Stimulated activated CD4-positive, alpha-beta T cell treated with anti-CD3 and anti-CD28 coated beads, Interleukin-4, amount 100 ng/mL, for 48 hours (primary cell): ENCODE data around the gene TOM1L2.
A peak's percentile ranks its signal among the peaks of the same experiment; 100 is the strongest.

Source experiments
- DNase-seq, 2 donors: peaks; one replicate each; pipeline ENCODE4 v3.0.0-alpha.2; 2020; ENCODE audit warnings: low read depth in 2 of 2

Gene TOM1L2

GRCh38 chr17:17994271-17995069 is 22.3 kb upstream of the TOM1L2 start:
- DNase-seq: peak; percentile 4 to 9

DNA sequence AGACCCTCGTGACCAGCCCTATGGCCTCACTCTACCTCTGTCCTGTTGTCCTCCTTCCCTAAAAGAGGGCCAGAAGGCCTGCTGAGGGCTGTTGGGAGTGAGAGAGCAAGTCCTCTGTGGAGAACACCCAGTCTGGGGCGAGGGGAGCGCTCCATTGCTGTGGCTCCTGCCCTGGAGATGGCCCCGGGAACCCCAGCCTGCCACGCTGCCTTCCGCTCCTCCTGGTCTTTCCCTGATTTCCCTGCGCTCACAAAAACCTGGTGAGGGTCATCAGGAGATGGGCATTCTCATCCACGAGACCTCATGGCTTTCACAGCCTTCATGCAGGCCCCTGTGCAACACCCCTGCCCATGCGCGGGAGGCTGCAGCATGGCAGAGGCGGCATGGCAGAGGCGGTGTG is 21.7 kb upstream of the TOM1L2 start:
- DNase-seq: no peak

DNA sequence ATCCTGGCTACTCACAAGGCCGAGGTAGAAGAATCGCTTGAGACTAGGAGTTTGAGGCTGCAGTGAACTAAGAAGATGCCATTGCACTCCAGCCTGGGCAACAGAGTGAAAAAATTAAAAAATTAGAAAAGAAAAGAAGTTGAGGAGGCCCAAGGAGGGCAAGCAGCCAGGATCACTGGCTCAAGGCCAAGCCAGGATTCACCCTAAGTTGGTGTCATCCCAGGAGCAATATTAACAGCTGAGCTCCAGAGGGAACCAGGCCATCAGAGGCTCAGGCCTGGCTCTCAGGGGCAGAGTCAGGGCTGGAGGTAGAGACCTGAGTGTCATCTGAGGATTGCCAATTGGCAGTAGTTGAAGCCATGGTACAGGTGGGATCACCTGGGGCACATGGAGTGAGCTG is 21.2 kb upstream of the TOM1L2 start:
- DNase-seq: no peak

DNA sequence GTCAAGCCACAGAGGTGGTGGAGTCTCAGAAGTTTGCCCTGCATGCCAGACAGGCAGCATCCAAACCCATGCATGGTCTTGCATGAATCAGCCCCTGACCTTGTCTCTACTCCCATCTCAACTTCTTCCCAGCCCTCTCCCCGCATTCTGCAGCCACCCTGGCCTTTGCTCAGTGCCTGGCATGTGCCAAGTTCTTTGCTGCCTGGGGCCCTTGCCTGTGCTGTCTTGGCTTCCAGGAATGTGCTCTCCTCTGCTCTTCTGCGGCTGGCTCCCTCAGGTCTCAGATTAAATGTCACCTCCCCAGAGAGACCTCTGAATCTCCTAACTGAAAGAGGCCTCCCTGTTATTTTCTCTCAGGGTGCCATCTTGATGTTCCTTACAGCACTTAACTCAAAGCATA is 18.1 kb upstream of the TOM1L2 start:
- DNase-seq: no peak

GRCh38 chr17:17989618-17990017 is 17.4 kb upstream of the TOM1L2 start:
- no peak for DNase-seq

- DNase-seq: no peak
These were observed 16.9 kb upstream of the TOM1L2 start for GRCh38 chr17:17989081-17989480.

DNA sequence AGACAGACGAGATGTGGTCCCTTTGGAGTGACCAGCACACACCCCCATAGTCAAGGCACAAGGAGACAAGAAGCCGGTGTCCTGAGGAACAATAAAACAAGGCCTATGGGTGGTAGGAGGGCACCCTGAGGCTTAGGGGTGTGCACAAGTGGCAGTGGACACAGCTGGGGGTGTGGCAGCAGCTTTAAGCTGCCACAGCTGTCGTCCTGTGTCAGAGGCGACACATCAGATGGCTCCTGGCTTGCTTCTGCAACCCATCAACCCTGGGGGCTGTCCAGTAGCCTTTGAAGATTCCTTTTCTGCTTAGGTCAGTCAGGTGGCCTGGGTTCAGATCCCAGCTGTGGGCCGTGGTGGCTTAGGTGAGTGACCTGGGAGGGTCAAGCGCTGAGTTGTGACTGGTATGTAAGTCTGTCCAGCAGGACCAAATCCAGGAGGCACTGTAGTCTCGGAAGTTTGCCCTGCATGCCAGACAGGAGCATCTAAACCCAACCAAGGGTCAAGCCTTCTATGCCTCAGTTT is 16.3 kb upstream of the TOM1L2 start:
- no peak for DNase-seq

- DNase-seq: no peak
These were observed 15.7 kb upstream of the TOM1L2 start for GRCh38 chr17:17987901-17988300.

- DNase-seq: no peak
These were observed 15.1 kb upstream of the TOM1L2 start for GRCh38 chr17:17987187-17987896.

- DNase-seq: no peak
These were observed 13.4 kb upstream of the TOM1L2 start for GRCh38 chr17:17985555-17985954.

- DNase-seq: no peak
These were observed 13.0 kb upstream of the TOM1L2 start for GRCh38 chr17:17985153-17985552.

DNA sequence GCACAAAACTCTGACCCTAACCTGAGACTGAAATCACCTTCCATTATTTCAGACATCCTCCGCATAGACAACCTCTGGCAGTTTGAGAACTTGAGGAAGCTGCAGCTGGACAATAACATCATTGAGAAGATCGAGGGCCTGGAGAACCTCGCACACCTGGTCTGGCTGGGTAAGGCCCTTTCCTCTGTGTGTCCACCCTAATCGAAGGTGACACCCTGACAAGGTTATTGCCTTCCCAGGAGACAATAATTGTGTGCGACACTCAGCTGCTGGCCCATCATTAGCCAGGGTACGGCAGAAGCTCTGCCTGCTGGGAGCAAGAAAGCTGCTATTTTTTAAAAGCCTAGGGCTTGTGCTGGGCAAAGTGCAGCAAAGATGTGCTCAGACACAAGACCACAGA is 11.6 kb upstream of the TOM1L2 start:
- no peak for DNase-seq

- no peak for DNase-seq
These were observed 11.2 kb upstream of the TOM1L2 start for GRCh38 chr17:17983376-17983775.

DNA sequence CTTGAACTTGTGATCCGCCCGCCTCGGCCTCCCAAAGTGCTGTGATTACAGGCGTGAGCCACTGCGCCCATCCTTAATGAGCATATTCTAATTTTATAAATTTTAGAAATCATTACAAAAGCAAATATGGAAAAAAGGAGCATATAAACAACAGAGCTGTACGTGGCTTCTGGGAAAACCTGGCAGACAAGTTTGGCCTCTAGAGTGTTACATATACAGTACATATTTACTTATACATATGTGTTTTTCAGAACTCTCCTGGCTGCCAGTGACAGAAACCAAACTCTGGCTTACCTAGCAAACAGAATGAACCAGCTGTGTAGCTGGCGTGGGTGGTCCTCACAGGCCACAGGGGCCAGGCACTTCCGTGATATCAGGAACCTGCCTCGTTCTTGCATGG is 10.6 kb upstream of the TOM1L2 start:
- no peak for DNase-seq

GRCh38 chr17:17981330-17981729 is 9.1 kb upstream of the TOM1L2 start:
- no peak for DNase-seq

DNA sequence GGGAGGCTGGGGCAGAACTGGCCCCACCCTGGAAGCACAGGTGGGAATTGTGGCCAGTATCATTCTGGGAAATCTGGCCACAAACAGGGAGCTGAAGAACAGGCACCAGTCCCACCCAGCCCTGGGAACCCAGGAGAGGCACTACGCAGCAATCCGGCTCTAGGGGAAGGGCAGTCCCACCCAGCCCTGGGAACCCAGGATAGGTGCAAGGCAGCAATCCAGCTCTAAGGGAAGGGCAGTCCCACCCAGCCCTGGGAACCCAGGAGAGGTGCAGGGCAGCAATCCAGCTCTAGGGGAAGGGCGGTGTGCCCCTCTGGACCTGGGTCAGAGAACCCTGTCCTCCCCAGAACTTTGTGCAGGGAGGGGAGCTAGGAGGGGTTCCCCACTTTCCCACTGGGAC is 7.6 kb upstream of the TOM1L2 start:
- no peak for DNase-seq

GRCh38 chr17:17978481-17979424 is 6.6 kb upstream of the TOM1L2 start:
- DNase-seq: no peak

DNA sequence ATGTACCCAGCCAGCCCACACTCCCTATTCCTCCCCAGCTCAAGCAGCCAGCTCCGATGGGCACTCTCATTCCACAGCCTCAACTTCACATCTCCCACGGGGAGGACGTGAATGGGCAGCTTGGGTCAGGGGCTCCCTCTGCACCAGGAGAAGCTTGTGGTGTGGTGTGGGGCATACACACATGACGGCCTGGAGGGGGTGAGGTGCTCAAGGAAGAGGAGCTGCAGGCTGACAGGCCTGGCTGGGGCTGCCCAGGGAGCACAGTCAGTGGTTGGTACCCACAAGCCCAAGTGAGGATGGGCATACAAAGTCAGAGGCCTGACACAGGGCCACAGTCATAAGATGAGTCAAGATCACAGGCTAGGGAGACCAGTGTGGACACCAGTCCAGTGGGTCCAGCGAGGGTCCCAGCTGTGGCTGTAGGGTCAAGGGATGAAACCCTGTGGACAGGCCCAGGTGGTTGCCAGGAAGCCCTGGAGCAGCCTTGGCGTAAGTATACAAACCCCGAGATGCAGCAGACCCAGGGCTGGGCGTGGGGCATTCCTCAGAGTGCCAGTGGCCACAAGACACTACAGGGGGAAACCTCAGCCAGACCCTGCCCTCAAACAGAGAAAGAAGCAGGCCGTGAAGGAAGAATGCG is 4.9 kb upstream of the TOM1L2 start:
- DNase-seq: no peak

DNA sequence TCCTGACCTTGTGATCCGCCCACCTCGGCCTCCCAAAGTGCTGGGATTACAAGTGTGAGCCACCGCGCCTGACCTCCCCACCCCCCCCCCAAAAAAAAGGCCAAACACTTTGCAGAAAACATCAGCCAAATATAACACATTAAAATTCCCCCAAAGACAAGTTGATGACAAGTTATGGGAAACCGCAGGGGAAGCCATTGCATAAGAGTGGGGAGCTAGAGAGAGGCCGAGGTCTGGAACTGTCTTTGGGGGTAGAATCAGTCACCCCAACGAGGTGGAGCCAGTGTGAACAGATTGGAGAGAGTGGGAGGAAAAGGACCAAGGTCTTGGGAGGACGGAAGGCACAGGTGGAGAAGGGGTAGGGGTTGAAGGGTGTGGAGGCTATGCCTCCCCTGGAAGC is 3.2 kb upstream of the TOM1L2 start:
- DNase-seq: no peak

DNA sequence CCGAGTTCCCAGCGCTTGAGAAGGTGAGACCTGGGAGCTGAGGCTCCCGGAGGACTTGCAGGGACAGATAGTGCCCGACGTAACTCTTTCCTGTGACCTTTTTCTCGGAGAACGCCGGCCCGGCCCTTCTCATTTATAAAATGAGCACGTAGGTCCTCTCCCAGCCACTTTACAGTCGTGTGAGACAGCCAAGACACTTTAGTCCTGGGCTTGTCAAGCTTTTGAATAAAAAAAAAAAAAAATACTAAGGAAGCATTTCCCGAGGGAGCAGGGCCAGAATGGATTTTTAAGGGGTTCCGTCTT is 703 bp upstream of the TOM1L2 start:
- no peak for DNase-seq

DNA sequence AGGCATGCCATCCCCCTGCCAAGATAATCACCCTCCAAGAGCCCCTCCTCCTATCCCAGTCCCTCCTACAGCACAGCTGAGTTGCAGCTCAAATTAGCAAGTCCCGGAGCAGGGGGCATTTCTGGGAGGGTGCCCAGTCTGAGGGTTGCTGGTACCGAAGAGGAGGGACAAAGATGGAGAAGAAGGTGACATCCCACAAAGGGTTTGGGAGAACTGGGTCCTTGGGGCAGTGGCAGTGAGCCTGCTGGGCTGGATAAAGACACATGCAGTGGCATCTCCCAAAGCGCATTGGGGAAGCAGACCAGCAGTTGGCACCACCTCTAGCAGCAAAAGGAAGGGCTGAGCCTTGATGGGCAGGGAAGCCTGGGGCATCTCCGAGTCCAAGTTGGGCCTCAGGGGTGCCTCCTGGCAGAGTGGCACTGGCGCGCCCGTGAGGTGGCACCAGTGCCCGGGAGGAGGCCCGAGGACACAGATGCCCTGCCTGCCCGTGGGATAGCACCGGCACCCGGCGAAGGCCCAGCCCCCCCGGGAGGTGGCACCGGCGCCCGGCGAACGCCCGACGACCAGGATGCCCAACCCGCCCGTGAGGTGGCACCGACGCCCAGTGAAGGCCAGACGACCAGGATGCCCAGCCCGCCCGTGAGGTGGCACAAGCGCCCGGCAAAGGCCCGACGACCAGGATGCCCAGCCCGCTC is 622 bp downstream of the TOM1L2 start:
- DNase-seq: no peak
